Activated T-helper 9 cell treated with anti-CD3 and anti-CD28 coated beads, Interleukin-2, amount 50 U/mL, for 16 hours (primary cell): ENCODE measurements around the gene SURF6.
A peak's percentile ranks its signal among the peaks of the same experiment; 100 is the strongest.
"Not testable (repeated sequence)": the region's sequence is repeated elsewhere in the genome, so short reads cannot be mapped to it uniquely, and the experiment has no call there.

ENCODE experiments used
- DNase-seq: peaks from one replicate; pipeline ENCODE4 v3.0.0-alpha.2; 2020; ENCODE audit warnings: low read depth

SURF6 gene

DNA sequence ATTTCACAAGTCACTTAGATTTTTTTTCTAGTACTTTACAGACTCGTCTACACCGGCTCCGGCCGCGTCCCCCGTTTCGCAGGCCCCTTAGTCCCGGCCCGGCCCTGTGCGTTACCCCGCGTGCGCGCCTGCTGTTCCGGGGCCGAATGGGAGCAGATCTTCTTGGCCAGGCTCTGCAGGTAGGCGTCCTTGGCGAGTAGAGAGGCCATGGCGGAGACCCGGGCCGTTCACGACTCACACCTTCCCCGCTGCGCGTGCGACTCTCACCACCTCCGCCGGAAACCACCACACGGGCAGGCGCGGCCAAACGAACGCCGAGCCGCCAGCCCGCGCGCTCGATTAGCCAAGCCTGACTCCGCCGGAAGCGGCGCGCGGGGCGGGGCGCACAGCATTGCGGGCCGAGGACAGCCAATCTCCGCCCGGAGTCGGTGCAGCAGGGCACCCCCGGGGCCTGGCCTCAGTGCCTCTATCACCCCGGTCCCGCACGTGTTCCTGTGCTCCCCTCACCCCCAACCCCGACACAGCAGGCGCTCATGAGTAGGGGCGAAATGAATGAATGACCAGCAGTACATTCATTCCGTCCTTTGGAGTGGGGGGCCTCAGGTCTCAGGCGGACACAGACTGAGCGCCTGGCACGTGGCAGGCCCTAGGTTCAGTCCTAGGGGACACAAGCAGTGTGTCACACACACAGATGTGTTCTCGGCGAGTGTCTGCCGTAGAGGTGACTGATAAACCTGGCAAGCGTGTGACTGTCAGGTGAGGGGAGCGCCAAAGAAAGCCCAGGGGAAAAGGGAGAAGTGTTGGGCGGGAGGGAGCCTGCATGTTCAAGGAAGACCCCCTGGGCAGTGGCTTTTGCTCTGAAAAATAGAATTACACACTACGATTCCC, at the start of gene SURF6:
Gene SURF6 (minus strand): TSS at position 265 of the 888 bp plus-strand sequence. CDS start 56 bp downstream, at position 209.
- DNase-seq, result peak; percentile 92

DNA sequence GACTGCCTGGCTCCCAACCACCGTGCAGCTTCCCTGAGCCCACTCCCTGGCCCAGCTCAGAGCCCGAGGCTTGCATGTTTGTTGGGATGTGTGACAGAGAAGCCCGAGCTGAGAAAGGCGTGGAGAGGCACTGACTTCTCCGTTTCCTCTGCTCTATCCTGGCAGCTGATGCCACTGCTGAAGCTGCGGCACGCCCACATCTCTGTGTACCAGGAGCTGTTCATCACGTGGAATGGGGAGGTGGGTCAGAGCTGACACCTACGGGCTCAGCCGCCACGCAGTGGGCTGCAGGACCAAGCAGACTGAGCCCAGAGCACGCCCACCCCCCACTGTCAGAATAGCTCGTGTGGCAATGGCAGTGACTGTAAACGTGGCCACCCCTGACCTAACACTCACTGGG, 49.5 kb upstream of the SURF6 start:
- no peak for DNase-seq

DNA sequence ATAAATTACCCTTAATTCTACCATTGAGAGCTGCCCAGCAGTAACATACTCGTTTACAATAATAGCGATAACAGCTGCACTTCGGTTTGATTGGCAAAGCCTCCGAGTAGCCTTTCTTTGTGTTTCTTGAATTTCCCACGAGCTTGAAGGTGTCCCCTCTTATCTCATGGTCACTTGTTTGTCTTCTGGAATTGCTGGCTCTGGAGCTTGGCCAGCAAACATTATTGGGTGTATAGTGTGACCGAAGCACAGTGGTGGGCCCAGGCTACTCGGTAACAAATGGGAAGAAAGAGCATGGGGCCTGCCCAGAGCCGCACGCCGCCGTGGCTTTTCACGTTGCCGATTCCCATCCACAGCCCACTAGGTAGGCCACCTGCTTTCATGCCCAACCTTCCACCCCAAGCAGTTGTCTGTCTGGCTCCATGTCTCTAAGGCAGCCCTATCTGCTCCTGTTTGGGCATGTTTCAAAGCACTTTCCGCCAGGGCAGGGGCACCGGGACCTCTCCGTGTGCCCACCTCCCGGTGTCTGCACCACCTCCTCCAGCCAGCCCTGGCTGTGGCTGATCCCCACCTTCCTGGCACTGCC, 48.8 kb upstream of the SURF6 start:
- no peak for DNase-seq

DNA sequence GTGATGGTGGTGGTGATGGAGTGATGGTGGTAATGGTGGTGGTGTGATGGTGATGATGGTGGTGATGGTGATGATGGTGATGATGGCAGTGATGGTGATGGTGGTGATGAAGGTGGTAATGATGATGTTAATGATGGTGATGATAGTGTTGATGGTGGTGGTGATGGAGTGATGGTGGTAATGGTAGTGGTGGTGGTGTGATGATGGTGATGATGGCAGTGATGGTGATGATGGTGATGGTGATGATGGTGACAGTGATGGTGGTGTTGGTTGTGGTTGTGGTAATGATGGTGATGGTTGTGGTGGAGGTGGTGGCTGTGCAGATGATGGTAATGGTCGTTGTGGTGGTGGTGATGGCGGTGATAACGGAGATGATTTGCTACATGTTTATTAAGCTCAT, 47.5 kb upstream of the SURF6 start:
- no peak for DNase-seq

DNA sequence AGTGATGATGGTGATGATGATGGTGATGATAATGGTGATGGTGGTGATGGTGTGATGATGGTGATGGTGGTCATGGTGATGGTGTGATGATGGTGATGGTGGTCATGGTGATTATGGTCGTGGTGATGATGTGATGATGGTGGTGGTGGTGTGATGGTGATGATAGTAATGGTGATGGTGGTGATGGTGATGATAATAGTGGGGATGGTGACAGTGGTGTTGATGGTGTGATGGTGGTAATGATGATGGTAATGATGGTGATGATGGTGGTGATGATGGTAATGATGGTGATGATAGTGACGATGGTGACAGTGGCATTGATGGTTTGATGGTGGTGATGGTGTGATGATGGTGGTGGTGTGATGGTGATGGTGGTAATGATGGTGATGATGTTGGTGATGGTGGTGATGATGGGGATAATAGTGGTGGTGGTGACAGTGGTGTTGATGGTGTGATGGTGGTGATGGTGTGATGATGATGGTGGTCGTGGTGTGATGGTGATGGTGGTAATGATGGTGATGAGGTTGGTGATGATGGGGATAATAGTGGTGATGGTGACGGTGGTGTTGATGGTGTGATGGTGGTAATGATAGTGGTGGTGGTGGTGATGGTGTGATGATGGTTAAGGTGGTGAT, 46.6 kb upstream of the SURF6 start:
- DNase-seq, result no peak

DNA sequence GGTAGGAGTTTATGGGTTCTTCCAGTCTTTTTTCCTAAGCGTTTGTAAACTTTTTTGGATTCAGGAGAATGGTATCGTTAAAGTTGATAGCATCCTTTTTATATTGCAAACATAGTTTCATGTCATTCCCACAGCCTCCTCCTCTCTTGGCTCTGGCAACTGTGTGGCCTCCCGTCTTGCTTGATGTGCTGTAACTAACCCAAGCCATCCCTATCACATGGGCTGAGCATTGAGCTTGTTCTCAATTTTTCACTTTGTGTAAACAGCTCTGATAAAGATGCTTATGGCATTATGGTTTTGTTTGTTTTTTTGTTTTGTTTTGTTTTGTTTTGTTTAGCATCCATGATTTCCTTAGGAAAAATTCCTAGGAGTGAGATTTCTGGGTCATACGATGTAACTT, 44.7 kb upstream of the SURF6 start:
- no peak for DNase-seq

DNA sequence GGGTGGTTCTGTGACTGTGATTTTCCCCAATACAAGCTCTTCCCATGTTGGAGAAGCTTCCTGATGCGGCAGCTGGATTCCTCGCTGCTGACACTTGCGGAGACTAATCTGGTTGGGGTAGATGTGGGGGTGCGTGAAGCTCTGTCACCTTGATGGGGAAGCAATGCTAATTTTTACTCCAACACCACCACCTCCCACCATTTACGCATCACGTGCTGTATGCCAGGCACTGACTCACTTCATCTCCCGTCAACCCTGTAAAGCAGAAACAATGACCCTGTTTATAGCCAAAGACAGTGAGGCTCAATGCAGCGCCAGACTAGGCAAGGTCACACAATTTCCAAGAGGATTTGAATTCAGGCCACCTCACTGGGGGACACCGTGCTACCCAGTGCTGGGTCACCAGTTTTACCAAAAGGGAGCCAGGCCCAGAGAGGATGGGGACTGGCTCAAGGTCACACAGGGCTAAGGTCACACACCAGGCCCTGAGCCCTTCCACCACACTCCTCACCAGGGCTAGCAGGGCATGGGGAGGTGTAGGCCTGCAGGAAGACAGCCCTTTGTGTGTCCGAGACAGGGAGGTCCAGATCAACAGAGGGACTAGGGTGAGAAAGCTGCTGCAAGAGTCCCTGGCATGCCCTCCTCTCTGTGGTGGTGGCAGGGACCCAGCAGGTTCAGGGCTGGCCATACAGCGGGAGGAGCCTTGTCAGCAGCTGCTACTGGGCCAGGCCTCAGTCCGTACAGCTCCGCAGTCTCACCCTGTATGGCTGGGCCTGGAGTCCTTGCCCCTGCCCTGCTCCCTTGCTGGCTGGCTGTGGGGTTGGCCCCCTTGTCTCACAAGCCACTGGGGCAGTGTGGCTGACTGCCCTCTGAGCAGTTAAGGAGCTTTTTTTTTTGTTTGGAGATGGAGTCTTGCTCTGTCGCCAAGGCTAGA, 43.4 kb upstream of the SURF6 start:
- DNase-seq, result no peak

DNA sequence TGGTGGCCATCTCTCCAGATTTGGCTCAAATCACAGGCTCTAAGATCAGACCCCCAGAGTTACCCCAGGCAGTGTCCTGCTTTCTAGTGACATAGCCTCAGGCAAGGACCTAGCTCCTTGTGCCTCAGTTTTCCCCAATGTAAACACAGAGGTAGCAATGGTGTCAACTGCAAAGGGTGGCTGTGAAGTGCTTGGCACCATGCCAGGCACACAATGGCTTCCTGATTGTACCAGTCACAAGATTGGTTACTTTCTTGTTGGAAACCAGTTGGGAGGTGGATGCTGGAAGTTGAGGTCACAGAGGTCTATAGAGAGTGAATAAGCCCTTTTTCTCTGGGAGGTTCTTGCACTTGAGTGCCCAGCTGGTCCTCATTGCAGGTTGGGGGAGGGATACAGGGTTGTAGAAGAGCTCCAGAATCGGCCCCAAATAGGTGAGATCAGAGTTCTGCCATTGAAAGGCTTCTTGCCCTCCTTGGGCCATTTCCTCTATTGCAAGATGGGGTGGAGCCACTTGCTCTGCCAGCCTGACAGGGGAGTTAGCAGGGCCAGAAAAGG, 42.5 kb upstream of the SURF6 start:
- no peak for DNase-seq

DNA sequence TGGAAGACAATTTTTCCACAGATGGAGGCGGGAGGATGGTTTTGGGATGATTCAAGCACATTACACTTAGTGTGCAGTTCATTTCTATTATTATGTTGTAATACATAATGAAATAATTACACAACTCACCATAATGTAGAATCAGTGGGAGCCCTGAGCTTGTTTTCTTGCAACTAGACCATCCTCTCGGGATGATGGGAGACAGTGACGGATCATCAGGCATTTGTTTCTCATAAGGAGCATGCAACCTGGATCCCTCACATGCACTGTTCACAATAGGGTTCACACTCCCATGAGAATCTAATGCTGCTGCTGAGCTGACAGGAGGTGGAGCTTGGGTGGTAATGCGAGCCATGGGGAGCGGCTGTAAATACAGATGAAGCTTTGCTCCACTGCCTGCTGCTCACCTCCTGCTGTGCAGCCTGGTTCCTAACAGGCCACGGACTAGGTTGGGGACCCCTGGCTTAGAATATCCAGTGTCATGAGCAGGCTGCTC, 41.8 kb upstream of the SURF6 start:
- no peak for DNase-seq

DNA sequence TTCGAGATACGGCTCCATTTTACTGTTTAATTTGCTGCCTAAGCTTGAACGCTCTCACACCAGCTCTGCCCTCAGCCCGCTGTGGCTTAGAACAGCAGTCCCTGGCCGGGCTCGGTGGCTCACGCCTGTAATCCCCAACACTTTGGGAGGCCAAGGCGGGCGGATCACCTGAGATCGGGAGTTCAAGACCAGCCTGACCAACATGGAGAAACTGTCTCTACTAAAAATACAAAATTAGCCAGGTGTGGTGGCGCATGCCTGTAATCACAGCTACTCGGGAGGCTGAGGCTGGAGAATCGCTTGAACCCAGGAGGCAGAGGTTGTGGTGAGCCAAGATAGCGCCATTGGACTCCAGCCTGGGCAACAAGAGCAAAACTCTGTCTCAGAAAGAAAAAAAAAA, 41.3 kb upstream of the SURF6 start:
- not testable (repeated sequence) for DNase-seq

DNA sequence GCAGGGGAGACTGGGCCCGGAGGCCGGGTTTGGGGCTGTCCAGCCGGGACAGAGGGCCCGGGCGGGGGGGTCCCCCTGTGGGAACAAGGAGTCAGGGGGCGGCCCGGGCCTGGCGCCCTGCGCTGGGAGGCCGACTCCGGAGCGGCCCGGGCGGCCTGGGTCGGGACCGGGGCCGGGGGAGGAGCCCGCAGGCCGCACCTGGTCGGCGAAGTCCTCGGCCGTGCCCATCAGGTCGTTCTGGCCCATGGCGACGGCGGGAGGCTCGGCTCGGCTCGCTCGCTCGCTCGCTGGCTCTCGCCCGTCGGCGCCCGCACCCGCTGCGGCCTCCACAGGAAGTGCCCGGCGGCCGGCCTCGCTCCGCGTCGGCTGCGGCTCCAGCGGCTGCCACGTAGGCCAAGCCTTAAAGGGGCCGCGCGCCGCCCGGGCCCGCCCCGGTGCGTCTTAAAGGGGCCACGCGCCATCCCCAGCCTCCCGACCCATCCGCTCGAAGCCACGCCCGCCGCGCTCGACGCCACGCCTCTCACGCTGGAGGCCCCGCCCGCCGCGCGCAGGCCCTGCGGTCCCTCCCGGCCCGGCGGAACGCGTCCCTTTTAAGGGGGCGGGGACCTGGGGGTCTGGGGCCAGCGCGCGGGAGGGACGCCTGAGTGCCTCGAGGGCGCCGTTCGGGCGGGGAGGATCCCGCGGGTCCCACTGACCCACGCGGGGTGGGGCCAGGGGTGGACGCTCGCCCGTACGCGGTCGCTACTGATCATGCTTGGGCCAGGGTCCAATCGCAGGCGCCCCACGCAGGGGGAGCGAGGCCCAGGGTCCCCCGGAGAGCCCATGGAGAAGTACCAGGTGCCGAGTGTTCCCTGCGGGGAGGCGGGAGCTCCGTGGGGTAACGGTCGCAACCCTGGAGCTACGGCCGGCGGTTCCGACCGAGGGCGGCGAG, 40.0 kb upstream of the SURF6 start, which contains the start of the genes STKLD1 and SURF4:
Gene STKLD1 (plus strand): TSS at position 643 of the 931 bp plus-strand sequence. CDS start 108 bp downstream, at position 751.
Gene SURF4 (minus strand): TSS at position 337 of the 931 bp plus-strand sequence. CDS start 91 bp downstream, at position 246.
- peak; percentile 93 for DNase-seq

DNA sequence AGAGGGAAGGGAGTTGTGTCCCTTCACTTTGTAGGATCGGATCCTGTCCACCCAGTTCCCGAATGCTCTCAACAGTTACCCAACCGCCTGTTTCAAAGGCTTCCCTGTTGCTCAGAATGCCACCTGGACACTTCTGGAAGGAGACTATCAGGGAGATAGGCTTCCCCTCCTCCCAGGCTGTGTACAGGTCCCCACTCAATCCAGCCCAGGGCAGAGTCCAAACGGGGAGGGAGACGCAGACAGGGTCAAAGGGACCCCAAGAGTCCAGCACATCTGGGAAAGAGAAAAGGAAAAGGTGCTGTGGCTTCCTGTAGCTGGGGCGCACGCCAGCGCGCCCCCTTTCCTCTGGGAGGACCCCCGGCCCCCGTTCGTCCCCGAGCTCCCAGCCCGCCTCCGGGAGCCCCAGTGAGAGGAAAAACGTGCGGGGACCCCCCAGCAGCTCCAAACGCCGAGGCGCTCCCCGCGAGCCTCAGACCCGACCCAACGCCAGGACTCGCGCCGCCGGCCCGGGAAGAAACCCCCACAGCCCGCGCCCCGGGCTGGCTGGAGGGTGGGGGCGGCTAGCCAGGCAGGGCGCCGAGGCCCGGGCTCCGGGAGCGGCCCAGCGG, 39.2 kb upstream of the SURF6 start:
- no peak for DNase-seq

DNA sequence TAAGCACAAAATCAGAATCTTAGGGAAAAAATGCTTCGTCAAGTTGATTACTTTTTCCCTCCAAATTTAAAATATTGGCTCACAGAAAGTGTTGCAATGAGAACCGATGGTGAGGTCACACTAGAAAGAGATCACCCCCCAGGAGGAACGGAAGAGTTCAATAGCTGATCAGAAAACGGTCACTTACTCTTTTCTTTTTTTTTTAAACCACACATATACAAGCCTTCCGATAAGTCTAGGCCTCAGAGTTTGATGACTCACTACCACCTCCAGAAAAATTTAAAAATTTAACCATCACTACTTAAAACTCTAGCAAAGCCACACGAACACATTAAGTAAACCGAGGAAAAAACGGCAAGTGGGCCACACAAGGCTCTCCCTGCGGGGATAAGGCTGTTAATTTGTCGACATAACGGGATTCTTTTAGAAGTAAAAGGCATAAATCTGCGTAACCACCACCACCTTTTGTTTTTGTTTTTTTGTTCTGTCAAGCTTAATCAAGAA, 38.7 kb upstream of the SURF6 start:
- no peak for DNase-seq

DNA sequence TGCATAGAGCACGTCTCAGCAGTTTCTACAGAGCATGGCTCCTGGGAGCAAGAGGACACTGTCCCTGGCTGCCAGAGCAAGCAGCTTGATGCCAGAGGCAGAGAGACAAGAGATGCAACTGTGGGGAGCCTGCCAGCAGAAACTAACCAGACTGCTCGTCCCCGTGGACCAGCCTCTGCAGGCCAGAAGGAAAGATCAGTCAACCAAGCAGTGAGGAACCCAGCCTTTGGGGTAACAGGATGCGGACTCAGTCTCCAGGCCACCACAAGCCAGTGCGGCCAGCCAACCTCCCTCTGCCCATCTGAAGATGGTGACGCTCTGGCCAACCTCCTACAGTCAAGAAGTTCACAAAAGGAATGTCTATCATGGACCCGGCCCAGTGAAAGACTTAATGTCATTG, 36.2 kb upstream of the SURF6 start:
- no peak for DNase-seq

DNA sequence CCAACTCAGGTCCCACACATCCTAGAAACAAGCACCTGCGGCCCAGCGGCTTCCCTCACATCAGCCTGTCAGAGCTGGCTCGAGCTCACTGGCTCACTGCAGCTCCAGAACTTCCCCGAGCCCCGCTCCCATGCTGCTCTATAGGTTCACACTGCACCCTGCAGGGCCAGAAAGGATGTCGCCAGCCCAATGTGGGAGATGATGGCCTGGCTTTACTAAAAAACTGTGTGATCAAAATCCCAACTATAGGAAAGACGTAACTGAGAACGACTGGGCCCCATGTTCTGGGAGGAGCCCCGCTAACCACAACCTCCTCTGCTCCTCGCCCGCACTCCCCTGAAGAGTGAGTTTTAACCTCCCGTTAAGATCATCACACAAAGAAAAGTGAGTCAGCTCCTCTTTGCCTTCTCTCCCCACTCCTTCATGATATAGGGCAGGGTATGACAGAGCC, 35.3 kb upstream of the SURF6 start:
- peak; percentile 64 for DNase-seq

DNA sequence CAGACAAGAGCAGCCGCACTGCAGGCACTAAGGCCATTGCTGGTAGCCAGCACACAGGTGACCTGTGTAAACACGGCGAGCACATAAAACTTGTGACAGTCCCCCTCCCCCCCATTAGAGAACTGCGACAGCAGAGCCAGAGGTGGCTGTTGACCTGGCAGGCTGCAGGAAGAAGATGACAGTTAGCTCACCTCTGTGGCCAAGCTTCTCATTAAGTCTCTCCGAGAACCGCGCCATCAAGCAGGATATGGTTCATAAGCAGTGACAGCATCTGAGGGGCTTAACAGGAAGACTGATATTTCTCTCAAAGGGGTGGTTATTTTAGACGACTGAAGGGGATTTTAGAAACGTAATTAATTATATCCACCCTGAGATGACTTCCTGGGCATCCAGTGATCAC, 34.7 kb upstream of the SURF6 start:
- DNase-seq, result no peak

DNA sequence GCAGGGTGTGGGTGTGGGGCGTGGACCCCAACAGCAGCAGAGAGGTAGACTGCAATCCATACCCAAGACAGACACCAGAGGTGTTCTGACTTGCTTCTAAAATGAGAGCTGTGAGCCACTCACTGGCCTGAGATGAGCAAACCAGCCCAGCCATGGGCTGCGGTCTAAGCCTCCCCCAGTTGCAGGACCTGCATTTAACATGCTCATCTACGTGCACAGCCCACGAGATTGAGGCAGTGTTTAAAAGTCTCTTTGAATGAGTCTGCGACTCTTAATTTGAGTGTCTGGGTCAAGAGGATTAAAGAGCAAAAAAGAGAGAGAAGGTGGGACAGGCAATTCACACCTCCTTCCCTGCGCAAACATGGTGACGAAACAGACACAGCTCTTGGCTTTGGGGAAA, 33.9 kb upstream of the SURF6 start:
- DNase-seq, result no peak

DNA sequence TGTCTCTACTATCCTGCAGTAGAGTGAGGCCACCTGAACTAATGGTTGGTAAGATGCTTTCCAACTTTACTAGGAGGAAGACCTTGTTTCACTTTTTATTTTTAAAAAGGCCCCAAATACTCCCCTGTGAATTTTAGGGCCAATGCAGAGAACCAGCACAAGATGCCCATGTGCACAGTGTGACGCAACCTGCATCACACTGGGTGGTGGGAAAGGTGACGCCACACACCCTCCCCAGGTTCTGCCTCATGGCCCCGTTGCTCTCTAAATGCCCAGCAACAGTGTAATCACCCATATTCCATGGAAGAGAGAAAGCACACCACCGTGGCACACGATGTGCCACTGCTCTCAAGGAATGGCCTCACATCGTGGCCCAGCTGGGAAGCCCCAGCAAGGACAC, 33.4 kb upstream of the SURF6 start:
- no peak for DNase-seq

DNA sequence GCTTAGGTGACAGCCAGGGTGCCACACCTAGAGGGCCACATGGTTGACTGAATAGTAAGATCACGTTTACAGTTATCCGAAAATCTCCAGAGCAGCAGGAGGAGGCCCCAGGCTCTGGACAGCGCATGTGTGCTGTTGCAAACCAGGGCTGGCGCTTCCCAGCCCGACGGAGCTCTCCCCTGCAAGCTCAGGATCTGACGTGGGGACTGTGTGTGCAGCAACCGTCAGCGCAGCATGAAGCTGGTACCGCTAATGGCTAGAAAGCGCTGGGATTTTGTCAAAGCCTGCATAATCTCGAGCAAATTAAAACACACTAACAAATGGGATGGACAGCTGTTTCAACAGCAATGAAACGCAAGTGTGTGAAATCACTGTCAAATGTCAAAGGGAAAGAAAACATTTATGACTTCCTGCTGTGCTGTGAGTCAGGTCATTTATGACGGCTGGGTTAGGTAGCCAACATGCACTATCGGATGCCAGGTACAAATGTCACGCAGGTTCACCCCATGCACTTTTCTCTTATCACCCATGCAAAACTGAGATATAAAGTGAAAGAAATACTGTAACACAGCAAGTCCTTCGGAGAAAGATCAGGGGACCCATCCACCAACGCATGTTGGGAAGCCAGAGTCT, 32.4 kb upstream of the SURF6 start:
- no peak for DNase-seq
